Activated naive CD8-positive, alpha-beta T cell (primary cell): ENCODE data around the gene XYLT1.

Source experiments
- H3K27ac Mint-ChIP-seq: one replicate; pipeline ENCODE4 v1.8.0; 2021; ENCODE audit warnings: mixed read lengths
- H3K27me3 Mint-ChIP-seq: one replicate; pipeline ENCODE4 v1.8.0; 2021; ENCODE audit warnings: mixed read lengths
- H3K36me3 Mint-ChIP-seq: one replicate; pipeline ENCODE4 v1.8.0; 2021; ENCODE audit warnings: mixed read lengths
- H3K4me1 Mint-ChIP-seq: one replicate; pipeline ENCODE4 v1.8.0; 2021; ENCODE audit warnings: low read depth, mixed read lengths
- H3K4me3 Mint-ChIP-seq: one replicate; pipeline ENCODE4 v1.8.0; 2021; ENCODE audit warnings: mild to moderate bottlenecking, mixed read lengths
- H3K9me3 Mint-ChIP-seq: one replicate; pipeline ENCODE4 v1.8.0; 2021; ENCODE audit warnings: low read depth, mixed read lengths

Gene XYLT1

GRCh38 chr16:17204206-17204605 lies 266.6 kb downstream of the XYLT1 start:
- H3K4me3 Mint-ChIP-seq = no peak overlapping the region
- H3K4me1 Mint-ChIP-seq = no peaks in the 10 kb centered on the region
- H3K36me3 Mint-ChIP-seq = peaks cover 18% of the 10 kb centered on the region
- no peak overlapping the region for H3K27ac Mint-ChIP-seq
- no peaks in the 10 kb centered on the region for H3K9me3 Mint-ChIP-seq
- no peaks in the 10 kb centered on the region for H3K27me3 Mint-ChIP-seq

GRCh38 chr16:17203424-17203823 lies 267.3 kb downstream of the XYLT1 start:
- H3K4me3 Mint-ChIP-seq = no peak overlapping the region
- H3K27ac Mint-ChIP-seq = no peak overlapping the region
- no peaks in the 10 kb centered on the region for H3K27me3 Mint-ChIP-seq
- H3K36me3 Mint-ChIP-seq = peaks cover 18% of the 10 kb centered on the region
- no peaks in the 10 kb centered on the region for H3K4me1 Mint-ChIP-seq
- no peaks in the 10 kb centered on the region for H3K9me3 Mint-ChIP-seq

GRCh38 chr16:17199135-17199534 lies 271.6 kb downstream of the XYLT1 start:
- Mint-ChIP-seq H3K36me3 (peaks cover 17% of the 10 kb centered on the region), H3K27ac (no peak overlapping the region), H3K27me3 (no peaks in the 10 kb centered on the region), H3K9me3 (no peaks in the 10 kb centered on the region), H3K4me3 (no peak overlapping the region), H3K4me1 (no peaks in the 10 kb centered on the region)

GRCh38 chr16:17196526-17196925 lies 274.2 kb downstream of the XYLT1 start:
- H3K27me3 Mint-ChIP-seq = no peaks in the 10 kb centered on the region
- H3K9me3 Mint-ChIP-seq = no peaks in the 10 kb centered on the region
- no peaks in the 10 kb centered on the region for H3K4me1 Mint-ChIP-seq
- peaks cover 23% of the 10 kb centered on the region for H3K36me3 Mint-ChIP-seq
- no peak overlapping the region for H3K27ac Mint-ChIP-seq
- no peak overlapping the region for H3K4me3 Mint-ChIP-seq

- peaks cover 22% of the 10 kb centered on the region for H3K36me3 Mint-ChIP-seq
- no peak overlapping the region for H3K27ac Mint-ChIP-seq
- H3K9me3 Mint-ChIP-seq = no peaks in the 10 kb centered on the region
- no peaks in the 10 kb centered on the region for H3K4me1 Mint-ChIP-seq
- H3K27me3 Mint-ChIP-seq = no peaks in the 10 kb centered on the region
- no peak overlapping the region for H3K4me3 Mint-ChIP-seq
These were observed 276.5 kb downstream of the XYLT1 start for GRCh38 chr16:17194190-17194780.

GRCh38 chr16:17193566-17194100 lies 277.1 kb downstream of the XYLT1 start:
- peaks cover 19% of the 10 kb centered on the region for H3K36me3 Mint-ChIP-seq
- no peaks in the 10 kb centered on the region for H3K27me3 Mint-ChIP-seq
- no peak overlapping the region for H3K4me3 Mint-ChIP-seq
- H3K9me3 Mint-ChIP-seq = no peaks in the 10 kb centered on the region
- H3K27ac Mint-ChIP-seq = no peak overlapping the region
- H3K4me1 Mint-ChIP-seq = no peaks in the 10 kb centered on the region

- Mint-ChIP-seq H3K4me1 (no peaks in the 10 kb centered on the region), H3K27ac (no peak overlapping the region), H3K36me3 (peaks cover 17% of the 10 kb centered on the region), H3K9me3 (no peaks in the 10 kb centered on the region), H3K4me3 (no peak overlapping the region), H3K27me3 (no peaks in the 10 kb centered on the region)
These were observed 286.7 kb downstream of the XYLT1 start for GRCh38 chr16:17184026-17184425.

- peaks cover 14% of the 10 kb centered on the region for H3K36me3 Mint-ChIP-seq
- no peak overlapping the region for H3K27ac Mint-ChIP-seq
- H3K4me1 Mint-ChIP-seq = peaks cover 10% of the 10 kb centered on the region
- no peaks in the 10 kb centered on the region for H3K27me3 Mint-ChIP-seq
- H3K4me3 Mint-ChIP-seq = no peak overlapping the region
- no peaks in the 10 kb centered on the region for H3K9me3 Mint-ChIP-seq
These were observed 292.5 kb downstream of the XYLT1 start for GRCh38 chr16:17177959-17178905.

GRCh38 chr16:17177242-17177958 lies 293.4 kb downstream of the XYLT1 start:
- no peaks in the 10 kb centered on the region for H3K9me3 Mint-ChIP-seq
- peaks cover 17% of the 10 kb centered on the region for H3K36me3 Mint-ChIP-seq
- H3K4me3 Mint-ChIP-seq = no peak overlapping the region
- H3K27ac Mint-ChIP-seq = no peak overlapping the region
- peaks cover 15% of the 10 kb centered on the region for H3K4me1 Mint-ChIP-seq
- no peaks in the 10 kb centered on the region for H3K27me3 Mint-ChIP-seq

GRCh38 chr16:17176199-17176598 lies 294.6 kb downstream of the XYLT1 start:
- H3K9me3 Mint-ChIP-seq = no peaks in the 10 kb centered on the region
- peaks cover 17% of the 10 kb centered on the region for H3K36me3 Mint-ChIP-seq
- no peaks in the 10 kb centered on the region for H3K27me3 Mint-ChIP-seq
- H3K27ac Mint-ChIP-seq = no peak overlapping the region
- no peak overlapping the region for H3K4me3 Mint-ChIP-seq
- H3K4me1 Mint-ChIP-seq = peaks cover 15% of the 10 kb centered on the region

- Mint-ChIP-seq H3K4me1 (peaks cover 15% of the 10 kb centered on the region), H3K27ac (no peak overlapping the region), H3K4me3 (no peak overlapping the region), H3K9me3 (no peaks in the 10 kb centered on the region), H3K27me3 (no peaks in the 10 kb centered on the region), H3K36me3 (peaks cover 16% of the 10 kb centered on the region)
These were observed 297.5 kb downstream of the XYLT1 start for GRCh38 chr16:17173281-17173680.

- no peaks in the 10 kb centered on the region for H3K27me3 Mint-ChIP-seq
- H3K9me3 Mint-ChIP-seq = no peaks in the 10 kb centered on the region
- H3K36me3 Mint-ChIP-seq = peaks cover 18% of the 10 kb centered on the region
- H3K4me1 Mint-ChIP-seq = peaks cover 15% of the 10 kb centered on the region
- H3K27ac Mint-ChIP-seq = no peak overlapping the region
- H3K4me3 Mint-ChIP-seq = no peak overlapping the region
These were observed 299.3 kb downstream of the XYLT1 start for GRCh38 chr16:17171250-17172143.

GRCh38 chr16:17170435-17170834 lies 300.3 kb downstream of the XYLT1 start:
- H3K27ac Mint-ChIP-seq = no peak overlapping the region
- no peaks in the 10 kb centered on the region for H3K27me3 Mint-ChIP-seq
- H3K9me3 Mint-ChIP-seq = no peaks in the 10 kb centered on the region
- H3K36me3 Mint-ChIP-seq = peaks cover 17% of the 10 kb centered on the region
- H3K4me3 Mint-ChIP-seq = no peak overlapping the region
- peaks cover 15% of the 10 kb centered on the region for H3K4me1 Mint-ChIP-seq

GRCh38 chr16:17168181-17168580 lies 302.6 kb downstream of the XYLT1 start:
- Mint-ChIP-seq H3K36me3 (peaks cover 11% of the 10 kb centered on the region), H3K4me1 (peaks cover 4% of the 10 kb centered on the region), H3K9me3 (no peaks in the 10 kb centered on the region), H3K27ac (no peak overlapping the region), H3K27me3 (no peaks in the 10 kb centered on the region), H3K4me3 (no peak overlapping the region)
